Heart right ventricle (tissue), 16 donors: ENCODE measurements around the gene PGAM2. TPM values are rescaled to one million over a fixed set of nuclear protein-coding genes. Genes with fewer than 3 reads are reported as not detected.

Source experiments
- ATAC-seq, 8 donors: fragments of 200-7000 bp; cut with Tn5 transposase; one replicate each; pipeline ENCODE4 v1.9.1; 2020; ENCODE audit warnings: mild to moderate bottlenecking in 8 of 8, moderate library complexity in 8 of 8, moderate number of reproducible peaks in 1 of 8
- DNase-seq, 2 donors: peaks; one replicate each; pipeline ENCODE4 v3.0.0-alpha.2; 2020
- H3K27ac ChIP-seq, 10 donors: fragments of 200-600 bp; sonication (generic) in 2 of 10; one replicate each; pipeline versions ENCODE4 v1.5.0 to v1.8.0; 2020 to 2022; ENCODE audit warnings: mild to moderate bottlenecking in 3 of 10
- H3K27me3 ChIP-seq, 7 donors: fragments of 200-600 bp; one replicate each; pipeline ENCODE4 v1.8.0; 2021 to 2022; ENCODE audit warnings: mild to moderate bottlenecking in 2 of 7
- H3K36me3 ChIP-seq, 9 donors: fragments of 200-600 bp; sonication (generic) in 1 of 9; one replicate each; pipeline versions ENCODE4 v1.5.0 to v1.8.0; 2020 to 2022; ENCODE audit warnings: mild to moderate bottlenecking in 2 of 9
- H3K4me1 ChIP-seq, 9 donors: fragments of 200-600 bp; sonication (generic) in 1 of 9; one replicate each; pipeline versions ENCODE4 v1.5.0 to v1.8.0; 2020 to 2022; ENCODE audit warnings: mild to moderate bottlenecking in 4 of 9
- H3K4me3 ChIP-seq, 10 donors: fragments of 200-600 bp; sonication (generic) in 2 of 10; one replicate each; pipeline versions ENCODE4 v1.5.0 to v1.8.0; 2020 to 2022; ENCODE audit warnings: mild to moderate bottlenecking in 7 of 10, moderate library complexity in 2 of 10
- H3K9me3 ChIP-seq, 11 donors: fragments of 200-600 bp in 10 of 11; sonication (generic) in 2 of 11; one replicate each; pipeline versions ENCODE4 v1.5.0 to v1.8.0; 2013 to 2022; ENCODE audit warnings: mild to moderate bottlenecking in 2 of 11, control low read depth in 1 of 11, moderate library complexity in 1 of 11
- CTCF ChIP-seq, 9 donors: fragments of 200-600 bp; sonication (generic) in 2 of 9; IDR thresholded peaks; one replicate each; pipeline versions ENCODE4 v1.5.0 to v1.8.0; 2021 to 2022; ENCODE audit warnings: antibody characterized with exemption in 9 of 9, mild to moderate bottlenecking in 5 of 9, moderate library complexity in 1 of 9
- WGBS, 2 donors: extraction: QIAGEN DNeasy Blood & Tissue Kit; methylation state at CpG; one replicate each; pipeline ENCODE4 v1.1.7; 2013; ENCODE audit warnings: inconsistent platforms in 1 of 2; 5-methylcytosine and 5-hydroxymethylcytosine counted together
- intact Hi-C, 10 donors: fragments of 100-400 bp; cut with DNase I; formaldehyde crosslinking; loops; one replicate each; pipeline versions ENCODE4 v1.11.1 to v1.14.2; 2022
- polyA plus RNA-seq, 2 donors: library from polyadenylated mRNA; stranded (reverse); fragments of 200-250 nt; gene quantifications; one replicate each; pipeline ENCODE4 v1.2.3, GENCODE V29; 2013
- total RNA-seq, 10 donors: library from RNA; stranded (reverse); fragmentation: NEBNext Ultra II Directional in 3 of 10; extraction: Animal tissue kit (Norgen Biotek cat#: 25700) in 3 of 10; gene quantifications; one replicate each; pipeline versions ENCODE4 v1.2.1 to v1.2.4, GENCODE V29; 2021 to 2023
- donor health status: Arrhythmogenic right ventricular cardiomyopathy.
- donor health status: ischemic (EF 13 %, LVEDD 7.1; RV severe dilation, severe dysfunction).
- donor health status: healthy with polysubstance abuse.
- donor health status: DM: no; HTN: yes; CAD: no.
- donor health status: DM: no; HTN: no; CAD: no.
- donor health status: ischemic (EF 25% LVEDD 6.9; RV normal size, moderate dysfunction).
- donor health status: ischemic (EF 25% LVEDD 5.7; RV mildly dilated, moderate dysfunction).
- donor health status: healthy.
- donor health status: DM: yes; HTN: yes; CAD: no.
- donor health status: Ischemic cardiomyopathy.
- donor health status: ischemic (EF 35%, LVEDD 5.7; RV mildly dilated, moderate dysfunction).
- donor health status: nonischemic (EF 11% LVEDD 7.7; RV severe dilation, severe dysfunction).
- donor health status: DM: yes; HTN: yes; CAD: no.
- donor health status: PGD.
- donor health status: ischemic (EF 29% LVEDD 5.4; RV normal size, mild dysfunction).
- donor health status: nonischemic (EF 23%, LVEDD 6.1; RV moderate dilation, normal function).

PGAM2 gene
- total and polyA plus RNA-seq, 12 donors, result 367 to 2,327 (median 557) TPM

- intact Hi-C loops, result no loop called here
- Histone ChIP-seq H3K4me3 (no peak overlapping the region), H3K36me3 (no peaks in the 10 kb centered on the region), H3K27ac (no peak overlapping the region), H3K27me3 (no peaks in the 10 kb centered on the region), H3K4me1 (peaks cover 0 to 52% (median 10%) of the 10 kb centered on the region in 9 donors), H3K9me3 (no peaks in the 10 kb centered on the region)
- no peak for DNase-seq
- no peak for ATAC-seq
- 82 to 87% methylated on average over 9 of the region's 9 CpGs for WGBS, 2 donors
- TF ChIP-seq CTCF (IDR thresholded peaks at IDR 0.05), result no peak
These were observed 31.9 kb upstream of the PGAM2 start for GRCh38 chr7:44097064-44097932.

GRCh38 chr7:44096326-44096881 lies 31.0 kb upstream of the PGAM2 start:
- Histone ChIP-seq H3K4me1 (peaks cover 0 to 43% (median 7%) of the 10 kb centered on the region in 9 donors), H3K36me3 (no peaks in the 10 kb centered on the region), H3K4me3 (no peak overlapping the region), H3K9me3 (no peaks in the 10 kb centered on the region), H3K27me3 (no peaks in the 10 kb centered on the region), H3K27ac (peak overlapping the region in 1 of 10 donors; percentile 64)
- DNase-seq, result no peak
- TF ChIP-seq CTCF (IDR thresholded peaks at IDR 0.05), result no peak
- 82 to 84% methylated on average over 8 of the region's 8 CpGs for WGBS, 2 donors
- peak in 1 of 8 donors; percentile 16 for ATAC-seq
- intact Hi-C loops, result no loop called here

GRCh38 chr7:44095781-44096180 lies 30.4 kb upstream of the PGAM2 start:
- 97 to 100% methylated on average over 3 of the region's 3 CpGs for WGBS, 2 donors
- Histone ChIP-seq H3K9me3 (no peaks in the 10 kb centered on the region), H3K27me3 (no peaks in the 10 kb centered on the region), H3K4me1 (peaks cover 0 to 37% (median 7%) of the 10 kb centered on the region in 9 donors), H3K27ac (peak overlapping the region in 3 of 10 donors; percentile 12 to 64 (median 49)), H3K36me3 (no peaks in the 10 kb centered on the region), H3K4me3 (no peak overlapping the region)
- DNase-seq (no peak), ATAC-seq (no peak)
- intact Hi-C loops, result no loop called here
- TF ChIP-seq CTCF (IDR thresholded peaks at IDR 0.05), result no peak

GRCh38 chr7:44094883-44095592 lies 29.7 kb upstream of the PGAM2 start:
- Histone ChIP-seq H3K4me1 (peaks cover 0 to 36% (median 5%) of the 10 kb centered on the region in 9 donors), H3K27me3 (no peaks in the 10 kb centered on the region), H3K4me3 (no peak overlapping the region), H3K36me3 (no peaks in the 10 kb centered on the region), H3K9me3 (no peaks in the 10 kb centered on the region), H3K27ac (peak overlapping the region in 4 of 10 donors; percentile 9 to 64 (median 51))
- no peak for DNase-seq
- ATAC-seq, result peak in 1 of 8 donors; percentile 22
- intact Hi-C loops, result no loop called here
- TF ChIP-seq CTCF (IDR thresholded peaks at IDR 0.05), result no peak
- 60 to 65% methylated on average over 2 of the region's 2 CpGs for WGBS, 2 donors
